Sigmoid colon (tissue), 7 donors: ENCODE measurements around the gene SKOR1. TPM values are rescaled to one million over a fixed set of nuclear protein-coding genes. Genes with fewer than 3 reads are reported as not detected.

Experiments
- DNase-seq: peaks from one replicate; pipeline ENCODE4 v3.0.0-alpha.2; 2019
- H3K27ac ChIP-seq, 4 donors: fragments of 200-600 bp; sonication (generic); one replicate each; pipeline ENCODE4 v1.5.1; 2016 to 2019; ENCODE audit warnings: mild to moderate bottlenecking in 1 of 4
- H3K27me3 ChIP-seq, 3 donors: fragments of 200-600 bp; sonication (generic); one replicate each; pipeline ENCODE4 v1.5.1; 2019; ENCODE audit warnings: mild to moderate bottlenecking in 1 of 3
- H3K36me3 ChIP-seq, 4 donors: fragments of 200-600 bp; sonication (generic); one replicate each; pipeline ENCODE4 v1.5.1; 2016 to 2019
- H3K4me1 ChIP-seq, 4 donors: fragments of 200-600 bp; sonication (generic); one replicate each; pipeline ENCODE4 v1.5.1; 2017 to 2019
- H3K4me3 ChIP-seq, 4 donors: fragments of 200-600 bp; sonication (generic); one replicate each; pipeline ENCODE4 v1.5.1; 2017 to 2019; ENCODE audit warnings: mild to moderate bottlenecking in 2 of 4, moderate library complexity in 1 of 4
- H3K9me3 ChIP-seq, 4 donors: fragments of 200-600 bp in 3 of 4; sonication (generic) in 3 of 4; one replicate each; pipeline versions ENCODE4 v1.5.1 to v1.6.1; 2013 to 2019
- EP300 ChIP-seq, 4 donors: sonication (generic); formaldehyde crosslinking; IDR thresholded peaks; one replicate each; pipeline ENCODE4 v1.6.1; 2017; ENCODE audit warnings: antibody characterized with exemption in 4 of 4
- POLR2A ChIP-seq, 2 donors: fragments of 450-650 bp; IDR thresholded peaks; one replicate each; pipeline ENCODE4 v1.6.1; 2016; ENCODE audit warnings: antibody characterized with exemption in 2 of 2, mild to moderate bottlenecking in 2 of 2, moderate library complexity in 2 of 2
- POLR2AphosphoS5 ChIP-seq, 4 donors: sonication (generic); formaldehyde crosslinking; IDR thresholded peaks; one replicate each; pipeline ENCODE4 v1.6.1; 2017; ENCODE audit warnings: antibody characterized with exemption in 4 of 4
- WGBS, 2 donors: extraction: QIAGEN DNeasy Blood & Tissue Kit; methylation state at CpG; one replicate each; pipeline ENCODE4 v1.1.7; 2013; 5-methylcytosine and 5-hydroxymethylcytosine counted together
- intact Hi-C: fragments of 100-400 bp; cut with DNase I; formaldehyde crosslinking; loops from one replicate; pipeline ENCODE4 v1.15.1; 2023
- polyA plus RNA-seq, 3 donors: library from polyadenylated mRNA; stranded (reverse); fragments of 200-250 nt; gene quantifications; one replicate each; pipeline ENCODE4 v1.2.3, GENCODE V29; 2013
- total RNA-seq, 4 donors: library from RNA; depleted of rRNA; stranded (reverse); fragments of >200 nt; gene quantifications; one replicate each; pipeline ENCODE4 v1.1.0, GENCODE V29; 2016
- TF ChIP-seq, protein P1 (sequence below), 4 experiments: fragments of 450-650 bp in 3 of 4; fragments of 200-600 bp in 1 of 4; IDR thresholded peaks; one replicate each; pipeline ENCODE4 v1.5.1; 2016 to 2019; ENCODE audit warnings: antibody characterized with exemption in 4 of 4, mild to moderate bottlenecking in 3 of 4, moderate library complexity in 2 of 4
- donor health status: healthy with polysubstance abuse.
- donor health status: Bipolar disorder and iron deficiency.
- donor health status: healthy.

Gene SKOR1
- total and polyA plus RNA-seq, 7 donors: 0.25 to 1.6 (median 1.0) TPM; not detected in 3

DNA sequence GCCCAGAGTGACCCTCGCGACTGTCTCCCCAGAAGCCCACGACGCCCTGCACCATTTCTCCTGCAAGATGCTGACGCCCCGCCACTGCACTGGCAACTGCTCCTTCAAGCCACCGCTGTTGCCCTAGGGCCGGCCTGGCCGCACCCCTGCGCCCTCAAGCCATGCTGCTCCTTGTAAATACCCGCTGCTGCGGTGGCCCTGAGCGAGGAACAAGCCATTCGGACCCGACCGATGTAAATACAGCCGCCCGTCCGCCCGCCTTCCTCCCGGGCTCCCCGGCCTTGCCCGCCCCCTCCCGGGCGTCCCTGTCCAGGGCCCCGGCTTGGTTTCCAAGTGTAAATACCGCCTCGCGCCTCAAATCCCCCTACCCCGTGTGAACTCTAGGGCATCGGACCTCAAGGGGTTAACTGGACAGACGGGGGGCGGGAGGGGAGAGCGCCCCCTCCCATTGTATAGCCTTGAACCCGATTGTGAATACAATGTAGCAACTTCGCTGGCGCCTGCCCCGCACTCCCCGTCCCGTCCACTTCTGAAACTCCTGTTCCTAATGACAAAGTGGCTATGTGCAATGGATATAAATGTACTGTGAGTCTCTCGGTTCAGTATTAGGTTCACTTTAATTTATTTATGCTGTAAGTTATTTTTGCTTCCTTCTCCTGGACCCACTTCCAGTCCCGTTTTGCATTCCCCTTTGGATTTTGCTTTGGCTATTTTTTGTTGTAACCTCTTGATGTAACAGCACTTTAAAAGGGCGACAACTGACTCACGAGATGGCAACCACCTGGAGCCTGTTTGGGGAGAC is 8.6 kb downstream of the SKOR1 start:
- no peaks in the 10 kb centered on the region for H3K9me3 ChIP-seq
- TF ChIP-seq POLR2A (IDR thresholded peaks at IDR 0.05) (no peak), EP300 (IDR thresholded peaks at IDR 0.05) (no peak), POLR2AphosphoS5 (IDR thresholded peaks at IDR 0.05) (peak in 2 of 4 donors; percentile 5 to 22)
- TF ChIP-seq, protein P1, sequence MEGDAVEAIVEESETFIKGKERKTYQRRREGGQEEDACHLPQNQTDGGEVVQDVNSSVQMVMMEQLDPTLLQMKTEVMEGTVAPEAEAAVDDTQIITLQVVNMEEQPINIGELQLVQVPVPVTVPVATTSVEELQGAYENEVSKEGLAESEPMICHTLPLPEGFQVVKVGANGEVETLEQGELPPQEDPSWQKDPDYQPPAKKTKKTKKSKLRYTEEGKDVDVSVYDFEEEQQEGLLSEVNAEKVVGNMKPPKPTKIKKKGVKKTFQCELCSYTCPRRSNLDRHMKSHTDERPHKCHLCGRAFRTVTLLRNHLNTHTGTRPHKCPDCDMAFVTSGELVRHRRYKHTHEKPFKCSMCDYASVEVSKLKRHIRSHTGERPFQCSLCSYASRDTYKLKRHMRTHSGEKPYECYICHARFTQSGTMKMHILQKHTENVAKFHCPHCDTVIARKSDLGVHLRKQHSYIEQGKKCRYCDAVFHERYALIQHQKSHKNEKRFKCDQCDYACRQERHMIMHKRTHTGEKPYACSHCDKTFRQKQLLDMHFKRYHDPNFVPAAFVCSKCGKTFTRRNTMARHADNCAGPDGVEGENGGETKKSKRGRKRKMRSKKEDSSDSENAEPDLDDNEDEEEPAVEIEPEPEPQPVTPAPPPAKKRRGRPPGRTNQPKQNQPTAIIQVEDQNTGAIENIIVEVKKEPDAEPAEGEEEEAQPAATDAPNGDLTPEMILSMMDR (IDR thresholded peaks at IDR 0.05): peak in 1 of 4 experiments; percentile 31
- peak; percentile 59 for DNase-seq
- no peak overlapping the region for H3K27ac ChIP-seq
- peak overlapping the region in 2 of 4 donors; percentile 35 to 44 for H3K4me3 ChIP-seq
- intact Hi-C loops: loop anchor here (2.0 kb wide), 1 partner anchor 377 kb away; no protein-coding TSS in a partner anchor
- H3K27me3 ChIP-seq: peaks cover 65 to 74% (median 71%) of the 10 kb centered on the region in 3 donors
- peaks cover 0 to 60% (median 56%) of the 10 kb centered on the region in 4 donors for H3K4me1 ChIP-seq
- no peaks in the 10 kb centered on the region for H3K36me3 ChIP-seq
- WGBS, 2 donors: 1 to 2% methylated on average over 44 of the region's 44 CpGs

DNA sequence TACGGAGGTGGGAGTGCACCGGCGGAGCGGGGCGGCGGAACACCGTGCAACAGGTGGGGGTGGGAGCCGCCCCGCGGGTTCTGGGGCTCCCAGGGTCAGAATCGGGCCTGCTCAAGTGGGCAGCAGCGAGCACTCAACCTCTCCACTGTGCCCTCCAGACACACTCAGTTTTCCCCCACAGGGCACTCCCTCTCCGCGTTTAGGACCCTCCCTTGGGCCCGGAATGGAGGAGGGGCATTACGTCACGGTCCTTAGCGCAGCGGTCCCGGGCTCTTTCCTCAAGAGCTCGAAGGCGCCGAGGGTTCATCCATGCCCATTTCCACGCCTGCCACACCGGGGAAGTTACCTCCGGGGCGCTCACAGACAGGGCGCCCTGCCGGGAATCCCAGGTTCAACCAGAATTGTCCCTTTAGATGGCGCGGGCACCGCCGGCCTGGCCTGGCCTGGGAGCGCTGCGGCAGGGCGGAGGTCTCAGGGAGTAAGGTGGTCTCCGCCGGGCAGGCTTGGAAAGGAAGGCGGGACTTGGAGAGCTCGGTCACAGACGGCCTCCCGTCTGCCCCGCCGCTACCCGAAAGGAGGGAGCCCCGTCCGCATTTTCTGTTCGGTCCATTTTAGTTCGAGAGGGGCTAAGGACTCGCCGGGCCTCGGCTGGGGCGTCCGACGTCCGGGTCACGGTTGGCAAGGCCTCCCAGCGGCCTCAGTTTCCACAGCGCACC is 9.4 kb downstream of the SKOR1 start:
- Histone ChIP-seq H3K27ac (no peak overlapping the region), H3K4me1 (peaks cover 0 to 59% (median 56%) of the 10 kb centered on the region in 4 donors), H3K27me3 (peaks cover 57 to 65% (median 62%) of the 10 kb centered on the region in 3 donors), H3K4me3 (peak overlapping the region in 3 of 4 donors; percentile 35 to 44 (median 35)), H3K9me3 (no peaks in the 10 kb centered on the region), H3K36me3 (no peaks in the 10 kb centered on the region)
- 2% methylated on average over 59 of the region's 59 CpGs for WGBS, 2 donors
- intact Hi-C loops: loop anchor here (2.0 to 5.0 kb wide), 4 partner anchors 292 to 443 kb away; partner anchors contain the start of genes C15orf61, FEM1B and MAP2K5
- DNase-seq: peak; percentile 64
- TF ChIP-seq, protein P1 (IDR thresholded peaks at IDR 0.05): no peak
- TF ChIP-seq POLR2AphosphoS5 (IDR thresholded peaks at IDR 0.05) (no peak), EP300 (IDR thresholded peaks at IDR 0.05) (no peak)

DNA sequence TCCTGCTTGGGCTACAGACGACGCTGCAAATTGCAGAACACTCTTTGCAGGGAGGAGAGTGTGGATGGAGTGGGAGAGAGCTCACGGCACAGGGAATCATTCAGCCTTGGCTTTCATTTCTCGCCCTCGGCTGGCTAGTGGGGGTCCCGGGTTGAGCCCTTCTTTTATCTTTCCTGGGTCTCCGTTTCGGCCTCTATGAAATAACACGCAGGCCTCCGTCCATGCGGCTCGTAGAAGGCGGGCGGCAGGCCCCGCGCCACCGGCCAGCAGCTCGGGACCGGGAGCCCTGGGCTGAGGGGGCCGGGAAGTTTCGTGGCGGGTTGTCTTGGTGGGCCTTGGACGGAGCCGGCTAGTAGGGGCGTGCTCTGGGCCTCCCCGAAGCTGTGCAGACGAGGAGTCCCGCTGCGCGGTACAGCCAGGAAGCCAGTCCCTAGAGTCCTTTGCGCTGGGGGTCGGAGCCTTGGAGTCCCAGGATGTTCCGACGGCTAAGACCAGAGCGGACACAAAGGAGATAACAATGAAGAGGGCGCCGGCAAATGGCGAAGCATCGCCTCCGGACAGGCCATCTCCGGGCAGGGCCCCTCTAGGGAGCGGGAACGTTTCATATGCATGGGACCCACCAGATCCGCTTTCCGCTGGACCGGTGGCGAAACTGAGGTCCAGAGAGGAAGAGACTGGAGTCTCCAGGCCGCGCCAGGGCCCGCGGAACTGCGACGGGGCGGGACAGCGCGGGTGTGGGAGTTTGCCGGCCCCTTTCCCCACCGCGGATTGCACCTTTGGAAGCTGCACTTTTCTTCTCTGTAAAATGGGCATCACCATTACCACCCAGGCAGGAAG is 10.2 kb downstream of the SKOR1 start:
- H3K9me3 ChIP-seq: no peaks in the 10 kb centered on the region
- intact Hi-C loops: loop anchor here (2.0 to 5.0 kb wide), 4 partner anchors 293 to 442 kb away; partner anchors contain the start of genes C15orf61, FEM1B and MAP2K5
- peak; percentile 71 for DNase-seq
- 5 to 7% methylated on average over 59 of the region's 59 CpGs for WGBS, 2 donors
- peaks cover 50 to 58% (median 55%) of the 10 kb centered on the region in 3 donors for H3K27me3 ChIP-seq
- TF ChIP-seq POLR2AphosphoS5 (IDR thresholded peaks at IDR 0.05): no peak
- TF ChIP-seq POLR2A (IDR thresholded peaks at IDR 0.05): no peak
- no peak for TF ChIP-seq EP300 (IDR thresholded peaks at IDR 0.05)
- TF ChIP-seq, protein P1 (IDR thresholded peaks at IDR 0.05): no peak
- H3K4me1 ChIP-seq: peaks cover 0 to 57% (median 54%) of the 10 kb centered on the region in 4 donors
- no peak overlapping the region for H3K27ac ChIP-seq
- H3K36me3 ChIP-seq: no peaks in the 10 kb centered on the region
- H3K4me3 ChIP-seq: peak overlapping the region in 3 of 4 donors; percentile 35 to 44 (median 35)

DNA sequence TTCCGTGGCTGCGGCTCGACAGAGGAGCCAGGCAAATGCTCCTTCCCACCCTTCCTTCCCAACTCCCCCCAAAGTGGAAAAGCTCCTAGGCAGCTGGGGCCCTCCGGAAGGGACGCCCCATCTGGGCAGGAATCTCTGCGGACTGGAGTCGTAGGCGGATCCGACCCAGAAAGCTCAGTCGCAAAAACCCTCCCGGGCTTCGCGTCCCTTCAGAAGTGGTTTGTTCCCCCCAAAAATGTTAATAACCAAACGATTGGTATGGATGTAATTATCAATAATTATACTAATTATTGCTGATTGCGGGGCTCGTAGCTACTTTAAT is 10.8 kb downstream of the SKOR1 start:
- DNase-seq: peak; percentile 63

More for the DNA sequence above, 10.8 kb downstream of the SKOR1 start:
- peaks cover 45 to 52% (median 49%) of the 10 kb centered on the region in 3 donors for H3K27me3 ChIP-seq
- H3K27ac ChIP-seq: no peak overlapping the region
- intact Hi-C loops: loop anchor here (5.0 kb wide), 3 partner anchors 294 to 441 kb away; partner anchors contain the start of genes C15orf61, FEM1B and MAP2K5
- 5 to 8% methylated on average over 16 of the region's 16 CpGs for WGBS, 2 donors
- H3K4me1 ChIP-seq: peaks cover 0 to 61% (median 57%) of the 10 kb centered on the region in 4 donors
- H3K9me3 ChIP-seq: no peaks in the 10 kb centered on the region
- no peak for TF ChIP-seq EP300 (IDR thresholded peaks at IDR 0.05)
- TF ChIP-seq POLR2AphosphoS5 (IDR thresholded peaks at IDR 0.05): no peak
- TF ChIP-seq, protein P1 (IDR thresholded peaks at IDR 0.05): no peak
- no peak for TF ChIP-seq POLR2A (IDR thresholded peaks at IDR 0.05)
- H3K4me3 ChIP-seq: peak overlapping the region in 3 of 4 donors; percentile 35 to 44 (median 35)
- H3K36me3 ChIP-seq: no peaks in the 10 kb centered on the region
